Liver (tissue), 9 donors: ENCODE results near the gene PIP5KL1. TPM values are rescaled to one million over a fixed set of nuclear protein-coding genes. Genes with fewer than 3 reads are reported as not detected.
A peak's percentile ranks its signal among the peaks of the same experiment; 100 is the strongest.

ENCODE experiments used
- DNase-seq: peaks from one replicate; pipeline ENCODE4 v3.0.0-alpha.2; 2017; ENCODE audit warnings: low spot score
- H3K27ac ChIP-seq, 2 donors: one replicate each; pipeline ENCODE4 v1.7.0; 2013; ENCODE audit warnings: inconsistent platforms in 2 of 2, low read length in 2 of 2, control low read depth in 1 of 2, low read depth in 1 of 2, mild to moderate bottlenecking in 1 of 2
- H3K27me3 ChIP-seq, 4 donors: one replicate each; pipeline versions ENCODE4 v1.6.1 to v1.7.0; 2013; ENCODE audit warnings: low read length in 3 of 4, inconsistent platforms in 1 of 4, mild to moderate bottlenecking in 1 of 4, moderate library complexity in 1 of 4; ENCODE audit not compliant: control insufficient read depth in 4 of 4, insufficient read depth in 4 of 4
- H3K36me3 ChIP-seq, 4 donors: one replicate each; pipeline versions ENCODE4 v1.6.1 to v1.7.0; 2013; ENCODE audit warnings: low read length in 3 of 4, mild to moderate bottlenecking in 3 of 4, low read depth in 1 of 4, moderate library complexity in 1 of 4; ENCODE audit not compliant: control insufficient read depth in 4 of 4, insufficient read depth in 3 of 4
- H3K4me1 ChIP-seq, 4 donors: one replicate each; pipeline versions ENCODE4 v1.6.1 to v1.7.0; 2013; ENCODE audit warnings: low read length in 3 of 4, mild to moderate bottlenecking in 3 of 4, moderate library complexity in 1 of 4; ENCODE audit not compliant: control insufficient read depth in 4 of 4, insufficient read depth in 4 of 4
- H3K4me3 ChIP-seq, 3 donors: one replicate each; pipeline versions ENCODE4 v1.6.1 to v1.7.0; 2013; ENCODE audit warnings: low read length in 3 of 3, control low read depth in 1 of 3, low read depth in 1 of 3, mild to moderate bottlenecking in 1 of 3
- H3K9ac ChIP-seq, 2 donors: one replicate each; pipeline ENCODE4 v1.7.0; 2013; ENCODE audit warnings: low read length in 2 of 2, mild to moderate bottlenecking in 2 of 2, moderate library complexity in 2 of 2, control low read depth in 1 of 2, low read depth in 1 of 2
- H3K9me3 ChIP-seq, 4 donors: one replicate each; pipeline versions ENCODE4 v1.6.1 to v1.7.0; 2013; ENCODE audit warnings: low read length in 3 of 4; ENCODE audit not compliant: control insufficient read depth in 4 of 4
- EGR1 ChIP-seq, 2 donors: IDR thresholded peaks; 2 replicates each; pipeline ENCODE4 v1.6.1; 2016 to 2018; ENCODE audit warnings: antibody characterized with exemption in 2 of 2, low read depth in 2 of 2
- FOXA1 ChIP-seq: IDR thresholded peaks from 2 replicates; pipeline ENCODE4 v1.6.1; 2016; ENCODE audit warnings: antibody characterized with exemption
- FOXA2 ChIP-seq: IDR thresholded peaks from 2 replicates; pipeline ENCODE4 v1.6.1; 2016; ENCODE audit warnings: antibody characterized with exemption
- GABPA ChIP-seq, 2 donors: IDR thresholded peaks in 1 of 2; conservative IDR thresholded peaks in 1 of 2; 2 replicates each; pipeline ENCODE4 v1.6.1; 2016; ENCODE audit warnings: antibody characterized with exemption in 2 of 2, mild to moderate bottlenecking in 1 of 2, moderate library complexity in 1 of 2
- HNF4A ChIP-seq, 2 donors: conservative IDR thresholded peaks; 2 replicates each; pipeline ENCODE4 v1.6.1; 2016; ENCODE audit warnings: antibody characterized with exemption in 2 of 2, mild to moderate bottlenecking in 2 of 2
- HNF4G ChIP-seq: IDR thresholded peaks from 2 replicates; pipeline ENCODE4 v1.6.1; 2016; ENCODE audit warnings: antibody characterized with exemption
- JUND ChIP-seq, 2 donors: IDR thresholded peaks; 2 replicates each; pipeline ENCODE4 v1.6.1; 2016; ENCODE audit warnings: antibody characterized with exemption in 2 of 2
- NR2F2 ChIP-seq: IDR thresholded peaks from 2 replicates; pipeline ENCODE4 v1.6.1; 2016; ENCODE audit warnings: antibody characterized with exemption
- RAD21 ChIP-seq, 2 donors: IDR thresholded peaks; 2 replicates each; pipeline ENCODE4 v1.6.1; 2016; ENCODE audit warnings: antibody characterized with exemption in 2 of 2, mild to moderate bottlenecking in 2 of 2
- RXRA ChIP-seq, 2 donors: IDR thresholded peaks; 2 replicates each; pipeline ENCODE4 v1.6.1; 2017 to 2018; ENCODE audit warnings: antibody characterized with exemption in 2 of 2, mild to moderate bottlenecking in 1 of 2
- SP1 ChIP-seq: IDR thresholded peaks from 2 replicates; pipeline ENCODE4 v1.6.1; 2018; ENCODE audit warnings: antibody characterized with exemption, mild to moderate bottlenecking
- TAF1 ChIP-seq: conservative IDR thresholded peaks from 2 replicates; pipeline ENCODE4 v1.6.1; 2016; ENCODE audit warnings: antibody characterized with exemption, mild to moderate bottlenecking
- WGBS: extraction: QIAGEN DNeasy Blood & Tissue Kit; methylation state at CpG from one replicate; pipeline ENCODE4 v1.1.7; 2013; 5-methylcytosine and 5-hydroxymethylcytosine counted together
- polyA plus RNA-seq, 2 donors: library from polyadenylated mRNA; stranded (reverse) in 1 of 2; unstranded in 1 of 2; fragments of 200-250 nt in 1 of 2; fragments of >200 nt in 1 of 2; fragmentation: Nextera tagmentation in 1 of 2; extraction: Ambion mirVana in 1 of 2; gene quantifications; one replicate each; pipeline versions ENCODE4 v1.2.1 to v1.2.3, GENCODE V29; 2013 to 2015
- total RNA-seq, 2 donors: library from RNA; depleted of rRNA; stranded (reverse); fragments of >200 nt; gene quantifications; one replicate each; pipeline ENCODE4 v1.2.3, GENCODE V29; 2014
- TF ChIP-seq, protein P1 (sequence below): IDR thresholded peaks from 2 replicates; pipeline ENCODE4 v1.6.1; 2016; ENCODE audit warnings: antibody characterized with exemption, mild to moderate bottlenecking
- TF ChIP-seq, protein P2 (sequence below): IDR thresholded peaks from 2 replicates; pipeline ENCODE4 v1.6.1; 2016; ENCODE audit warnings: antibody characterized with exemption
- TF ChIP-seq, protein P3 (sequence below): IDR thresholded peaks from 2 replicates; pipeline ENCODE4 v1.6.1; 2016; ENCODE audit warnings: antibody characterized with exemption
- TF ChIP-seq, protein P4 (sequence below): fragments of 150-350 bp; IDR thresholded peaks from 2 replicates; pipeline ENCODE4 v1.5.1; 2017; ENCODE audit warnings: improper control_type of control experiment, low read depth, low read length; ENCODE audit not compliant: missing input control
- TF ChIP-seq, protein P5 (sequence below): IDR thresholded peaks from 2 replicates; pipeline ENCODE4 v1.6.1; 2016; ENCODE audit warnings: antibody characterized with exemption
- donor health status: healthy.
- donor health status: healthy.
- donor health status: healthy.
- donor health status: healthy.
- donor health status: healthy.

The PIP5KL1 gene
- total and polyA plus RNA-seq, 4 donors, result 0.06 to 1.5 (median 0.49) TPM

DNA sequence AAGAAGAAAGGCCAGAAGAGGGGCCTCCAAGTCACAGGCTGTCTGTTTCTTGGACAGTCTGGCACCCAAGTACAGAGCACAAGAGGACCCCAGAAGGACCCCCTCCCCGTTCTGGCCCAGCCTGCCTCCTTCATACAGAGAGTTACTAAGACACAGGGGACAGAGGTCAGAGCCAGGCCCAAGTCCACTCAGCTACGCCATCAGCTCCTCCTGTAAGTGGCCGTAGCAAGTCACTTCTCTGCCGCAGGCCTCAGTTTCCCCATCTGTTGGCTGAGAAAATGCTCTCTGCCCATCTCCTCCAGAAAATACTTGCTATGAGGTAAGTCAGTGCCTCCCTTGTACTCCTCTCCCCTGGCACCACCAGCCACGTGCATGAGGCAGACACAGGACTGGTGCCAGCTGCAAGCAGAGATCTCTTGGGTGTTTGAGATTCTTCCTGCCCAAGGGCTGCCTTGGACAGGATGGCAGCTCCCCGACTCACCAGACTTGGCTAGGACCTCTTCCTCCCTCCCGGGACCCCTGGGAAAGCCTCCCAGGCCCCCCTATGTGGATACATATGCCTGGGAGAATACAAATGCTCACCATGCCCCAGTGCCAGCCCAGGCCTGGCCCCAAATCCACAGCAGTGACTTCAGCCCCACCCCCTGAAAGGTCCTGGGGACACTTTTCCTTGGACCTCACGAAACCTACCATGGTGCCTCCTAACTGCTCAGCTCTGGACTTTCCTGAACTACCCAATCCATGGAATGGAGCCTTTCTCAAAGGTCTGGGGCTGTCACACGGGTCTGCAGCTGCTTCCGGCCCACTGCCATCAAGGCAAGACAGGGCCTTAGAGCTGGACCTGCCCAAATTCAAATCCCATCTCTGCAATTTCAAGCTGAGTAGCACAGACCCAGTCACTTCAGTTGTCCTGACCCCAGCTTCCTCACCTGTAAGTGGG, 45.1 kb upstream of the PIP5KL1 start:
- peaks cover 0 to 2% (median 0%) of the 10 kb centered on the region in 4 donors for H3K36me3 ChIP-seq
- H3K9ac ChIP-seq, result peak overlapping the region in 1 of 2 donors; percentile 29
- H3K27me3 ChIP-seq, result no peaks in the 10 kb centered on the region
- WGBS, result 72% methylated on average over 10 of the region's 10 CpGs
- peak overlapping the region; percentile 37 to 95 for H3K27ac ChIP-seq
- TF ChIP-seq, protein P1, sequence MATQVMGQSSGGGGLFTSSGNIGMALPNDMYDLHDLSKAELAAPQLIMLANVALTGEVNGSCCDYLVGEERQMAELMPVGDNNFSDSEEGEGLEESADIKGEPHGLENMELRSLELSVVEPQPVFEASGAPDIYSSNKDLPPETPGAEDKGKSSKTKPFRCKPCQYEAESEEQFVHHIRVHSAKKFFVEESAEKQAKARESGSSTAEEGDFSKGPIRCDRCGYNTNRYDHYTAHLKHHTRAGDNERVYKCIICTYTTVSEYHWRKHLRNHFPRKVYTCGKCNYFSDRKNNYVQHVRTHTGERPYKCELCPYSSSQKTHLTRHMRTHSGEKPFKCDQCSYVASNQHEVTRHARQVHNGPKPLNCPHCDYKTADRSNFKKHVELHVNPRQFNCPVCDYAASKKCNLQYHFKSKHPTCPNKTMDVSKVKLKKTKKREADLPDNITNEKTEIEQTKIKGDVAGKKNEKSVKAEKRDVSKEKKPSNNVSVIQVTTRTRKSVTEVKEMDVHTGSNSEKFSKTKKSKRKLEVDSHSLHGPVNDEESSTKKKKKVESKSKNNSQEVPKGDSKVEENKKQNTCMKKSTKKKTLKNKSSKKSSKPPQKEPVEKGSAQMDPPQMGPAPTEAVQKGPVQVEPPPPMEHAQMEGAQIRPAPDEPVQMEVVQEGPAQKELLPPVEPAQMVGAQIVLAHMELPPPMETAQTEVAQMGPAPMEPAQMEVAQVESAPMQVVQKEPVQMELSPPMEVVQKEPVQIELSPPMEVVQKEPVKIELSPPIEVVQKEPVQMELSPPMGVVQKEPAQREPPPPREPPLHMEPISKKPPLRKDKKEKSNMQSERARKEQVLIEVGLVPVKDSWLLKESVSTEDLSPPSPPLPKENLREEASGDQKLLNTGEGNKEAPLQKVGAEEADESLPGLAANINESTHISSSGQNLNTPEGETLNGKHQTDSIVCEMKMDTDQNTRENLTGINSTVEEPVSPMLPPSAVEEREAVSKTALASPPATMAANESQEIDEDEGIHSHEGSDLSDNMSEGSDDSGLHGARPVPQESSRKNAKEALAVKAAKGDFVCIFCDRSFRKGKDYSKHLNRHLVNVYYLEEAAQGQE, result no peak
- TF ChIP-seq, protein P2, sequence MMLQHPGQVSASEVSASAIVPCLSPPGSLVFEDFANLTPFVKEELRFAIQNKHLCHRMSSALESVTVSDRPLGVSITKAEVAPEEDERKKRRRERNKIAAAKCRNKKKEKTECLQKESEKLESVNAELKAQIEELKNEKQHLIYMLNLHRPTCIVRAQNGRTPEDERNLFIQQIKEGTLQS, result no peak
- TF ChIP-seq HNF4A (conservative IDR thresholded peaks at IDR 0.05) (no peak), FOXA1 (no peak), RAD21 (IDR thresholded peaks at IDR 0.05) (no peak), HNF4G (no peak), GABPA (IDR thresholded peaks at IDR 0.05 in 1 of 2, conservative IDR thresholded peaks at IDR 0.05 in 1 of 2) (no peak), TAF1 (no peak), RXRA (IDR thresholded peaks at IDR 0.05) (no peak), FOXA2 (no peak), EGR1 (IDR thresholded peaks at IDR 0.05; ENCODE audit: low read depth in 2 of 2) (no peak), JUND (IDR thresholded peaks at IDR 0.05) (no peak), NR2F2 (no peak), SP1 (no peak)
- TF ChIP-seq, protein P3, sequence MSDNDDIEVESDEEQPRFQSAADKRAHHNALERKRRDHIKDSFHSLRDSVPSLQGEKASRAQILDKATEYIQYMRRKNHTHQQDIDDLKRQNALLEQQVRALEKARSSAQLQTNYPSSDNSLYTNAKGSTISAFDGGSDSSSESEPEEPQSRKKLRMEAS, result no peak
- TF ChIP-seq, protein P4, sequence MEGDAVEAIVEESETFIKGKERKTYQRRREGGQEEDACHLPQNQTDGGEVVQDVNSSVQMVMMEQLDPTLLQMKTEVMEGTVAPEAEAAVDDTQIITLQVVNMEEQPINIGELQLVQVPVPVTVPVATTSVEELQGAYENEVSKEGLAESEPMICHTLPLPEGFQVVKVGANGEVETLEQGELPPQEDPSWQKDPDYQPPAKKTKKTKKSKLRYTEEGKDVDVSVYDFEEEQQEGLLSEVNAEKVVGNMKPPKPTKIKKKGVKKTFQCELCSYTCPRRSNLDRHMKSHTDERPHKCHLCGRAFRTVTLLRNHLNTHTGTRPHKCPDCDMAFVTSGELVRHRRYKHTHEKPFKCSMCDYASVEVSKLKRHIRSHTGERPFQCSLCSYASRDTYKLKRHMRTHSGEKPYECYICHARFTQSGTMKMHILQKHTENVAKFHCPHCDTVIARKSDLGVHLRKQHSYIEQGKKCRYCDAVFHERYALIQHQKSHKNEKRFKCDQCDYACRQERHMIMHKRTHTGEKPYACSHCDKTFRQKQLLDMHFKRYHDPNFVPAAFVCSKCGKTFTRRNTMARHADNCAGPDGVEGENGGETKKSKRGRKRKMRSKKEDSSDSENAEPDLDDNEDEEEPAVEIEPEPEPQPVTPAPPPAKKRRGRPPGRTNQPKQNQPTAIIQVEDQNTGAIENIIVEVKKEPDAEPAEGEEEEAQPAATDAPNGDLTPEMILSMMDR, result no peak
- TF ChIP-seq, protein P5, sequence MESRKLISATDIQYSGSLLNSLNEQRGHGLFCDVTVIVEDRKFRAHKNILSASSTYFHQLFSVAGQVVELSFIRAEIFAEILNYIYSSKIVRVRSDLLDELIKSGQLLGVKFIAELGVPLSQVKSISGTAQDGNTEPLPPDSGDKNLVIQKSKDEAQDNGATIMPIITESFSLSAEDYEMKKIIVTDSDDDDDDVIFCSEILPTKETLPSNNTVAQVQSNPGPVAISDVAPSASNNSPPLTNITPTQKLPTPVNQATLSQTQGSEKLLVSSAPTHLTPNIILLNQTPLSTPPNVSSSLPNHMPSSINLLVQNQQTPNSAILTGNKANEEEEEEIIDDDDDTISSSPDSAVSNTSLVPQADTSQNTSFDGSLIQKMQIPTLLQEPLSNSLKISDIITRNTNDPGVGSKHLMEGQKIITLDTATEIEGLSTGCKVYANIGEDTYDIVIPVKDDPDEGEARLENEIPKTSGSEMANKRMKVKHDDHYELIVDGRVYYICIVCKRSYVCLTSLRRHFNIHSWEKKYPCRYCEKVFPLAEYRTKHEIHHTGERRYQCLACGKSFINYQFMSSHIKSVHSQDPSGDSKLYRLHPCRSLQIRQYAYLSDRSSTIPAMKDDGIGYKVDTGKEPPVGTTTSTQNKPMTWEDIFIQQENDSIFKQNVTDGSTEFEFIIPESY, result no peak
- peak; percentile 31 for DNase-seq
- H3K4me1 ChIP-seq, result peaks cover 46 to 85% (median 75%) of the 10 kb centered on the region in 4 donors
- H3K4me3 ChIP-seq, result no peak overlapping the region
- no peaks in the 10 kb centered on the region for H3K9me3 ChIP-seq
